GM21526 (cell line): ENCODE results near the gene NAP1L4.
"Not testable (repeated sequence)": the region's sequence is repeated elsewhere in the genome, so short reads cannot be mapped to it uniquely, and the experiment has no call there.

Source experiments
- ATAC-seq: cut with Tn5 transposase; IDR thresholded peaks from one replicate; pipeline ENCODE4 v1.9.1; 2021; ENCODE audit warnings: moderate library complexity; ENCODE audit not compliant: unreplicated experiment, low FRiP score

NAP1L4 gene

DNA sequence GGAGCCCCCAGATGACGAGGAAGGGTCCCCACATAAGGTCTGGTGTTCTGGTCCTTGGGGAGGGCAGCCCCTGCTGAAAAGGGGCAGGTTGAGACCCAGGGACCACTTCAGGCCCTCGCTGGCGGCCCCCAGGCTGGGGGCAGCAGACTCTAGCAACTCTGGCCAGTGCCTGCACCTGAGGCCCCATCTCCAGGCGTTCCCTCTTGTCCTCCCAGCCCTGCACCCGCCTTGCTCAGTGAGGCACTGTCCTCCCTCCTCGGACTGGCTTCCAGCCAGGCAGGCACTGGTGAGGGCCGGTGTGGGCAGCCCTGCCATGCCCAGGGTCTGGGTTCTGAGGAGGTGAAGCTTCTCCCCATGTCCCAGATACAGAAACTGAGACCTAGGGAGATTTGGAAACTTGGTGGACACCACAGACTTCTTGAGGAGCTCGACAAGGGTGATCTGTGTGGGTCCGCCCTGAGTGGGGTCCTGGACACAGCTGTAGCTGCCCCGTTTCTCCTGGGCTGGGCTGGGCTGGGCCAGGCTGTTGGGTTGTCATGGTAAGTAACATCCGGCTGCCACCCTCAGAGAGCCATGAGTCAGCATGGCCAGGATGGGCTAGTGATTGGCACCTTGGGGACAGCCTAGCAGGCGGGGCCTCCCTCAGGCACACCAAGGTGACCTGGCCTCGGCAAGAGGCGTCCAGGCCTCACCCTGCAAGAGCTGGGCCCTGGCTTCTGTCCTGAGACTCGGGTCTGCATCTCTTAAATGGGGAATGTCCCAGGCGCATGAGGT is 51.8 kb downstream of the NAP1L4 start:
- ATAC-seq, result no peak

DNA sequence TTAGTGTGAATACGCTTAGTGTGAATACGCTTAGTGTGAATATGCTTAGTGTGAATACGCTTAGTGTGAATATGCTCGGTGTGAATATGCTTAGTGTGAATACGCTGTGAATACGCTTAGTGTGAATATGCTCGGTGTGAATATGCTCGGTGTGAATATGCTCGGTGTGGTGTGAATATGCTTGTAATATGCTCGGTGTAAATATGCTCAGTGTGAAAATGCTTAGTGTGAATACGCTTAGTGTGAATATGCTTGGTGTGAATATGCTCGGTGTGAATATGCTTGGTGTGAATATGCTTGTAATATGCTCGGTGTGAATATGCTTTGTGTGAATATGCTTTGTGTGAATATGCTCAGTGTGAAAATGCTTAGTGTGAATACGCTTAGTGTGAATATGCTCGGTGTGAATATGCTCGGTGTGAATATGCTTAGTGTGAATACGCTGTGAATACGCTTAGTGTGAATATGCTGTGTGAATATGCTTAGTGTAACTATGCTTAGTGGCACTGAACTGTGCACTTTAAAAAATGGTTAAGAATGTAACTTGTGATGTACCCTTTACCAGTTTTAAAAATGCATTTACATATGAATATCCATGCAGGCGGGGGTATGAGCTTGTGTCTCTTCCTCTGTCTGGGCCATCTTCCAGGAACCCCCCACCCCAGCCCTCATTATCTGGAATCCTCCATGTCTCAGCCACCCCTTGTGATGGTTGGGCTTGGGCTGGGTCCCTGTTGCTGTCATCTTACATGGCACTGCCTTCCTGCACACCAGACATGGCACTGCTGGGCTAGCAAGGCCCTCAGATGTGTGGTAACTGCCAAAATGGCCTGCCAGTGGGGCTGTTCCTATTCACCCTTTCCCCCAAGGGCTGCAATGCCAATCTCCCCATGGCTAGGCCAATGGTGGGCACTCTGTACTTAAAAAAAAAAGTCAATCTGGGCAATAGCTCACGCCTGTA is 53.4 kb downstream of the NAP1L4 start:
- ATAC-seq, result not testable (repeated sequence)

DNA sequence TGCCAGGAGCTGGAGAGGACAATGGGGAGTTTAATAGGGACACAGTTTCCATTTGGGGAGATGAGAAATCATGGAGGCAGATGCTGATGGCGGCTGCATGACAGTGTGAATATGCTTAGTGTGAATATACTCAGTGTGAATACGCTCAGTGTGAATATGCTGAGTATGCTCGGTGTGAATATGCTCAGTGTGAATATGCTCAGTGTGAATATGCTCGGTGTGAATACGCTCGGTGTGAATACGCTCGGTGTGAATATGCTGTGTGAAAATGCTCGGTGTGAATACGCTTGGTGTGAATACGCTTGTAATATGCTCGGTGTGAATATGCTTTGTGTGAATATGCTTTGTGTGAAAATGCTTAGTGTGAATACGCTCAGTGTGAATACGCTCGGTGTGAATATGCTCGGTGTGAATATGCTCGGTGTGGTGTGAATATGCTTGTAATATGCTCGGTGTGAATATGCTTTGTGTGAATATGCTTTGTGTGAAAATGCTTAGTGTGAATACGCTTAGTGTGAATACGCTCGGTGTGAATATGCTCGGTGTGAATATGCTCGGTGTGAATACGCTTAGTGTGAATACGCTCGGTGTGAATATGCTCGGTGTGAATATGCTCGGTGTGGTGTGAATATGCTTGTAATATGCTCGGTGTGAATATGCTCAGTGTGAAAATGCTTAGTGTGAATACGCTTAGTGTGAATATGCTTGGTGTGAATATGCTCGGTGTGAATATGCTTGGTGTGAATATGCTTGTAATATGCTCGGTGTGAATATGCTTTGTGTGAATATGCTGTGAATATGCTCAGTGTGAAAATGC is 54.3 kb downstream of the NAP1L4 start:
- not testable (repeated sequence) for ATAC-seq

DNA sequence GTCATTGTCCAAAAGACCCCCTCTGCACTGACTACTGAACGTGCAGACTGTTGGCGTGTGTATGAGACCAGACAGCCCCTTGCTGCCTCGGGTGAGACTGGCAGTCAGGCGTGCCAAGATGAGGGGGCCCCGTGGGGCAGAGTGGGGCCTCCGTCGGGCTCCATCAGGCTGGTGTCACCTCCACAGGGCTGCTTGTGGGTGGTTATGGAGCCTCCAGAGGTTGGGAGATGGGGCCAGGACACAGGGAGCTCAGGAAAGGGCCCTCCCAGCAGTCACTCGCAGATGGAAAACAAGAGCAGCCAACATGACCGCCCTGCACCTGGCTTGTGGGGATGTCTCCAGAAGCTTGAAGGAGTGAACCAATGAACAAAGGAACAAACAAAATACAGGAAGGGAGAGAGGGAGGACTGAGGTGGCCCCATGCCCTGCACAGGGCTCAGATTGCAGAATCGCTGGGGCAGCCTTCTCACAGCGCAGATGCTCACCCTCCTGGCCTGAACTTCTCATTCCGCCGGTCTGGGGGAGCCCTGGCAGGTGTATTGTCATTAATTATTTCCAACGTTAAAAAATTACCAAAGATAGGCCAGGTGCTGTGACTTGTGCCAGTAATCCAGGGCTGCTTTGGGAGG is 57.4 kb downstream of the NAP1L4 start:
- no peak for ATAC-seq

GRCh38 chr11:2934021-2934550 is 58.0 kb downstream of the NAP1L4 start:
- ATAC-seq, result no peak

GRCh38 chr11:2933375-2934020 is 58.6 kb downstream of the NAP1L4 start:
- no peak for ATAC-seq

DNA sequence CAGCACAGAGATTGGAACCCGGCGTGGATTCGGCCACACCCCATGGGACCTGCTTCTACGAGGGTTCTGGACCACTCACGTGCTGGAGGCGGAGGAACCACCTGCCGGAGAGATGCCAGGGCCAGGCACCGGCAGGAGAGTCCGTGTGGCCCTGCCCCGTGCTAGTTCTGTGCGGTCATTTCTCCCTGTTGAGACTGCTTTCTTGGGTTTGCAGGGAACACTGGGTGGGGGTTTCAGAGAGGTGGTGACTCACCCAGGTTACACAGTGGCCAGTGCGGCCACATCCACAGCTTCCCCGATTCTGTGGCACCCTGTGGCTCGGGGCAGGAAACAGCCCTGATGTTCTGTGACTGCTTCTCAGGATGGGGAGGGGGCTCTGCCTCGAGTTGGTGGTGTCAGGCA is 59.3 kb downstream of the NAP1L4 start:
- ATAC-seq, result no peak

DNA sequence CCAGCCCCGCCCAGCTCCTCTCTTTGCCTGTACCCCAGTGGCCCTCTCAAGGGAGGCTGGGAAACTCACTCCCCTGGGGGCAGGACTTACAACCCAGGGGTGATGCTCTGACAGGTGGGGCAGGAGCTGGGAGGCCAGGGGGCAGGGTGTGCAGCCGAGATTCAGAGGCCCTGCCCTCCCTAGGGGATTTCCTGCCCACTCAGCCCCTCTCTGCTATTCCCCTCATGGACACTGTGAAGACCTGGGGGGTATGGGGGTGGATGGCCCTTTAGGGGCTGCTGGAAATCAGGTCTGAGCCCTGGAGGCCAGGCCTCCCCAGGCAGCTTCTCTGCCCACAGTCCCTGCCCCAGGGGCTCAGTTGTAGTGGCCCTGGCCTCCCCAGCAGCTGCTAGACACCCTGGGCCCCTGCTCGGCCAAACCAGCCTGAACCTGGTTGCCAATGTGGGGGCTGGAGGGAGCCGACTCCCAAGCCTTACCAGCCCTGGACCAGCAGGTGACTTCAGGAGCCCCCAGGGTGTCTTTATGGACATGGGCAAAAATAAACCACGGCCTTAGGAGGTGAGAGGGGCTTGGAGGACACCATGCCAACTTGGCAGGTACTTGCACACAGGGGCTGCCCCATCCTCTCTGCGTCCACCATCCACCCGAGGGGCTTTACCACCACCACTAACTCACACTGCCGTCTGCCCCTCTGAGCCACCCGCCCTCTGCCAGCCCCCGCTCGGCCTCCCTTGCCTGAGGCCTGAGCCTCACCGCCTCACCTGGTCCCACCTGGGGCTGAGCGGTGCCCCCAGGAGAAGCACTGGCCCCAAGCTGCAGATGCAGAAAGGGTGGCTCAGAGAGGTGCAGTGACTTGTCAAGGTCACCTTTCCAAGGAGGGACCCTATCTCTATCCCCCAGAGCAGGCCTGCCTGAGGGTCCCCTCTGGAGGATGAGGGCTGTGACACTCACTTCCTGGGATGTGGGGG is 60.1 kb downstream of the NAP1L4 start:
- ATAC-seq, result no peak

DNA sequence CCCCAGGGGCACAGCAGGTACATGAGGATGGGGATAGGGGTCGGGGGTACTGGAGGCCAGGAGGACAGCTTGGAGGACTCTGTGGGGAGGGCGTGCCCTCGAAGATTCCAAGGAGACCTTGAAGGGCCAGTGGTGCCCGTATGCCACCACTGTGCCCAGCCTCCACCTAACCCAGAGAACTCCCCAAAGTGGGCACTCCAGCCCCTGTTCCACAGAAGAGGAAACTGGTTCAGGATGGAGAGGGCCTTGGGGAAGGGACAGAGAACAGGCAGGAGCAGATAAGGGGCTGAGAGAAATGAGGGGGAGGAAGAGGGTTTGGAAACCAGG is 60.7 kb downstream of the NAP1L4 start:
- no peak for ATAC-seq

DNA sequence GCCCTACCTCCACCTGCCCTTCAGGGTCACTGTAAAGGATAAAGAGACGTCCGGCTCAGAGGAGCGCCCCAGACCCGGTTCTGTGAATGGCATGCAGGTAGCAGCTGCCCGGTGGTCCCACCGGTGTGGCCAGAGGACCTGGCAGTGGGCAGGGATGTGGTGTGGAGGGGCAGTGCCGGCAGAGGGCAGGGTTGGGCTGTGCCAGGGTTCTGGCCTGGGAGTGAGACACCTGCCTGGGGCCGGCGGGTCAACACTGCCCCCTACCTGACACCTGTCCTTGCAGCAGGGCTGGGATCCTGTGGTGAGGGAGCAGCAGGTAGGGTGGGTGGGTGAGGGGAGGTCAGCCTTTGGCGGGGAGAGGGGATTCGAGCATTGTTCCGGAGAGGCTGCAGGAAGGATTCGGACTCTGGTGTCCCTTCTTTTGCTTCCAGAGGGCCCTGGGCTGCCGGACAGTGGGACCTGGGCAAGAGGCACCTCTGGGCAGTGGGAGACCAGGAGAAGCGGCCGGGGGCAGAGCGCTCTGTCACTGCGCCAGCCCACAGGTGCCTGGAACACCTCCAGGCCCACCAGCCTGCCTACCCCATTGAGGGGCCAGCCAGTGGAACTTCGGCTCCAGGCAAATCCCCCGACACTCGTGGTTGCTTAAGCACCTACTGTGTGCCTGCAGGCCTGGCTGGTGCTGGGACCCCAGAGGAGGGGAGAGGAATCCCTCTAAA is 61.3 kb downstream of the NAP1L4 start:
- no peak for ATAC-seq

- ATAC-seq, result no peak
Observed at GRCh38 chr11:2929950-2930703, 62.0 kb downstream of the NAP1L4 start.

- no peak for ATAC-seq
Observed at GRCh38 chr11:2929531-2929949, 62.6 kb downstream of the NAP1L4 start.

DNA sequence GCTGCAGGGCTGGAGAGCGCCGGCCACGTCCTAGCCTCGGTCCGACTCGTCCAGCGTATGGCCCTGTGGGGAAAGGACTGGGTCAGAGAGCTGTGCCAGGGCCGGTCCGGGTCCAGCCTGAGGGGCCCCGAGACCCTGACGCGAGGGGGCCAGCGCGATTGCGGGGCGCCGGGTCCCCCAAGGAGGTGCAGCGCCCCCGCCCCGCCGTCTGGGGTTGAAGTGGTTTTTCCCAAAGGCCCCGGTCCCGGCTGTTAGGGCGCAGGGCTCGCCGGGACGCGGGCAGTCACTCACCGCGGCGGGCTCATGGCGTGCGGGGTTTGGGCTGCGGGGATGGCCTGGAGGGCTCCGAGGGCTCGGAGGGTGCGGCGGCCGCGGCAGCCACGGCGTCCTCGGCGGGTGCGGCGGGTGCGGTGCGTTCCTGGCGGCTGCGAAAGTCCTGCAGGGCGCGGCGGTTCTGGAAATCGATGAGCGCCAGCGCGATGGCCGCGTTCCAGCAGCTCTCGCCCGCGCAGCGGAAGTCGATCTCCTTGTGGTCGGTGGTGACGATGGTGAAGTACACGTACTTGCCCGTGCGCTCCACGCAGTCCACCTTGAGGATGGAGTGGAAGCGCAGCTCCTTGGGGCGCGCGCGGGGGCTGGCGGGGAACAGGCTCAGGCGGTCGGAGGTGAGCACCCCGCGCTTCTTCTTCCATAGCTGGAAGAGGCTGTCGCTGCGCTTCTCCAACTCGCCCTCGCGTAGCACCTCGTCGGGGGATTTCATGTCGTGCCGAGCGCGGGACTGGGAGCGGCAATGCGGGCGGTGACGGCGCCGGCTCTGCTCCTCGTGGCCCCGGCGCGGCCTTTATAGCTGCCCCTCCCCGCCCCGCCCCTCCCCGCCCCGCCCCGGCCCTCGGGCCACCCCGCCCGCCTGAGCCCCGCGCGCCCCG is 63.3 kb downstream of the NAP1L4 start, which contains the start of gene PHLDA2:
Gene PHLDA2 (minus strand): TSS at position 816 of the 926 bp plus-strand sequence. CDS start 56 bp downstream, at position 760.
- ATAC-seq, result no peak

DNA sequence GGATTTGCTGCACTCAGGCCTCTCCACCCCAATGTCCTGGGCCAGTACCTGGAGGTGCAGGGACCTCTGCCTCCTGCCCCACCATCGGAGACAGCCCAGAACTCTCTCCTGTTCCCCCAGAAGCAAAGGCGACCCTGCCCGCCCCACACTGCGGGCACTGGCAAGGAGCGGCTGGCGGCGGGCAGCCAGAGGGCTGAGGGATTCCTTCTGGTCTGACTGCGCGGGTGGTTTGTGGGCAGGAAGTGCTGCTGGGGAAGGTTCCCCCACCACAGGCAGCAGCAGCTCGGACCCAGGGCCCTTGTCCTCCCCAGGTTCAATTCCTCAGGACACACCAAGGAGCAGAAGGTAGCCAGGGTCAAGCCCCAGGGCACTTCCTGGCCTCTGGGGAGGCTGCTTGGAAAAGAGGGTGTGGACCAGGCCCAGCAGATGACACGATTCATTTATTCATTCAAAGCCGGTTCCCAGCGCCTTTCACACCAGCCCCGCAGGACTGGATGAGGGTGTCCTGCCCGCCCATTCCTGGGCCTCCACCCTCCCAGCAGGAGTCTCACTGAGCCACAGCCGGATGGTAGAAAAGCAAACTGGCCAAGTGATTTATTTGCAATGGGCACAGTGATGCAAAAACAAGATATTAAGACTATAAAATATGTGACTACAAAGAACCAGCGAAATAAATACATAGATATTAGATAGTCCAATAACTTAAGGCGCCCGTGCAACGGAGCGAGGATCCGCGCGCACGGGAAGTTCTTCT is 64.1 kb downstream of the NAP1L4 start:
- ATAC-seq, result no peak

DNA sequence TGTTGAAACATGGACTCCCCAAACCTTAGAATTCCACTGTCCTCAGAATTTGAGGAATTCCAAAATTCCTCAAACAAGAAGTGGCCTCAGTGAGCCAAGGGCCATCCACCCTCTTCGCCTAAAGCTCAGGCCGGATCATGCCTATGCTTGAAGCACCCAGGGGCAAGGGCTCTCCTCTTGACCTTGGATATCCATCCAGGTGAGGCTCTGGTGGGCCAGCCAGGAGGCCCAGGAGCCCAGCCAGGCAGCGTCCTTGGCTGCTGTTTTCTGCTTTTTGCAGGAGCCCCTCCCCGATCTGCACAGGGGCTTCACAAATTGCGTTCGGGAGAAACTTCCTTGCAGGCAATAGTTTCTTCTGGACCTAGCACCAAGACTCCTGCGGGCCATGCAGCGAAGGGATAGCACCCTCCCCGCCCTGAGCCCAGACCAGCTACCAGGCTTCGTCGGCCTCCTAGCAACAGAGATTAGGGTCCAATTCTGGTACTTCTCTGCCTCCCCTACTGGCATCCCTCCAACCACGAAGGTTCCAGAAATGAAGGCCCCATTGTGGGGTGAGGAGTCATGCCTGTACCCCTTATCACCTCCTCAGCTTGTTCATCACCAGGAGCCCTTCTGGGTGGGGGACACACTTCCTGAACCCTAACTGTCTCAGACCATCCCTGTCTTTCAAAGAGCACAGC is 64.9 kb downstream of the NAP1L4 start:
- no peak for ATAC-seq
